IPS DF 19.7 (cell line): ENCODE data around the gene NLRX1.
"Not testable (repeated sequence)": the region's sequence is repeated elsewhere in the genome, so short reads cannot be mapped to it uniquely, and the experiment has no call there.

Experiments
- DNase-seq: peaks from one replicate; pipeline ENCODE4 v3.0.0-alpha.2; 2013; ENCODE audit warnings: low read depth, low spot score

NLRX1 gene

GRCh38 chr11:119153049-119153818 is 15.3 kb upstream of the NLRX1 start:
- no peak for DNase-seq

- no peak for DNase-seq
Observed at GRCh38 chr11:119154178-119154577, 14.3 kb upstream of the NLRX1 start.

GRCh38 chr11:119155733-119156492 is 12.6 kb upstream of the NLRX1 start:
- DNase-seq = no peak

DNA sequence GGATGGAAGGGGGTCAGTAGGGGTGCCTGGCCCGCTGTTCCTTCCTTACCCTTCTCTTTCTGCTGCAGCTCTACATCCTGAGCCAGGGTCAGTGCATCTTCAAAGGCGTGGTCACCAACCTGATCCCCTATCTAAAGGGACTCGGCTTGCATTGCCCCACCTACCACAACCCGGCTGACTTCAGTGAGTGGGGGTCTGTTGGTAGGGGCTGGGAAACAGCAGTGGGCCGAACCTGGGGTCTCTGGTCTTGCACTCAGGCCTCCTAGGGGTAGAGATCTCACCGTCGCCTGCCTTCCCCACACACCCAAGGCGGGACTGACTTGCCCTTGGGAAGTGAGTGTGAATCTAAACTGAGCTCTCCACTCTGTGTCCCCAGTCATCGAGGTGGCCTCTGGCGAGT is 12.0 kb upstream of the NLRX1 start:
- no peak for DNase-seq

GRCh38 chr11:119157063-119157462 is 11.5 kb upstream of the NLRX1 start:
- DNase-seq = no peak

DNA sequence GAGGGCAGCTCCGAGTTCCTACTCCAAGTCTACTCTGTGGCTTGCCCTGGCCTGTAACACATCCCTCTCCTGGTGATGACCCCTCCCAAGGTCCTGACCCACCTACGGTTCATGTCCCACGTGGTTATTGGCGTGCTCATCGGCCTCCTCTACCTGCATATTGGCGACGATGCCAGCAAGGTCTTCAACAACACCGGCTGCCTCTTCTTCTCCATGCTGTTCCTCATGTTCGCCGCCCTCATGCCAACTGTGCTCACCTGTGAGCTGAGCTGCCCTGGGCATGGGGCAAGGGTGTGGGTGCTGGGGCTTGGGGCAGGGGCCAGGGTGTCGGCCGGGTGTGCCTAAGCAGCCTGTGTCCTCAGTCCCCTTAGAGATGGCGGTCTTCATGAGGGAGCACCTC is 10.1 kb upstream of the NLRX1 start:
- no peak for DNase-seq

DNA sequence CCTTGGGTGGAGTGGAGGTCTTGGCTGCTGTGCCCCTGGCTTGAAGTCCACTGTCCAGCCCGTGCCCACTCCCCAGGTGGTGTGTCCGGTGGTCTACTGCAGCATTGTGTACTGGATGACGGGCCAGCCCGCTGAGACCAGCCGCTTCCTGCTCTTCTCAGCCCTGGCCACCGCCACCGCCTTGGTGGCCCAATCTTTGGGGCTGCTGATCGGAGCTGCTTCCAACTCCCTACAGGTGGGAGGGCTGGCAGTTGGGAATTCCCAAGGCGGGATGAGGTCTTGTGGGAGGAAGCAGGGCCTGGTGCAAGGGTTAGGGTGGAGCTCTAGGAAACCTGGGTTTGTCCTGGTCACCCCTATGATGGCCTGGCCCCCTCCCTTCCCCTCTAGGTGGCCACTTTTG is 8.4 kb upstream of the NLRX1 start:
- DNase-seq = no peak

DNA sequence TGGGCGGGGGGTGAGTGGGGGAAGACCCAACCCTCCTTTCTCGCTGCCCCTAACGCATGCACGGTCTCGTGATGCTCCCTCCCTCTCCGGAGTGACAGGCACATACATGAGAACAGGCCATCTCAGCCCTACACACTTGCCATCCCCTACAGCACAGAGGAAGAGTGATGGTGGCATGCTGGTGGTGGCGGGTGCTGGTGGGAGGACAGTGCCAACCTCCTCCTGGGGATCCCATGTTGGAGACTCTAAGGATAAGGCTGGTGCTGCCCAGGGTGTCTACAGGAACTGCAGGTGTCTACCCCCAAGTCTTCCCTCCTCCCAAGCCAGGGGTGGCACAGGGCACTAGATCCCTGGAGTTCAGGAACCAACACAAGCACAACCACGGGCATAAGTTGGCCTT is 6.7 kb upstream of the NLRX1 start:
- DNase-seq = no peak

GRCh38 chr11:119166368-119167076 is 2.0 kb upstream of the NLRX1 start:
- DNase-seq = no peak

GRCh38 chr11:119167077-119167458 is 1.5 kb upstream of the NLRX1 start:
- not testable (repeated sequence) for DNase-seq

DNA sequence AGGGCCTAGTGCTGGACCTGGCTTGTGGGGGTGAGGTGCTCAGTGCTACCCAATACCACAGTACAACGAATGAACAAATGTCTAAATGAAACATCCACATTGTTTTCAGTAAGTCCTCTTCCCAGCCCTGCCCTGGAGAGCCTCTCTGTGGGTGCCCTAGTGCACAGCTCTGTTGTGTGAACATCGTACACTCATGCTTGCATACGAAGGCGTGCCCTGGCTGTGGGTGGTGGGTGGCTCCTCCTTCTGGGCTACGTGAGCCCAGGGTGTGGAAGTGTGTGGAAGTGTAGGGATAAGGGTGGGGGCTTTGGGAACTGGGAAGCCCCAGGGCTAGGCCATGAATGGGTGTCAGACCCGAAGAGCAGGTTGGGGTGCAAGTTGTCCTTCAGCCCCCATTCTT is 592 bp upstream of the NLRX1 start:
- DNase-seq = no peak

DNA sequence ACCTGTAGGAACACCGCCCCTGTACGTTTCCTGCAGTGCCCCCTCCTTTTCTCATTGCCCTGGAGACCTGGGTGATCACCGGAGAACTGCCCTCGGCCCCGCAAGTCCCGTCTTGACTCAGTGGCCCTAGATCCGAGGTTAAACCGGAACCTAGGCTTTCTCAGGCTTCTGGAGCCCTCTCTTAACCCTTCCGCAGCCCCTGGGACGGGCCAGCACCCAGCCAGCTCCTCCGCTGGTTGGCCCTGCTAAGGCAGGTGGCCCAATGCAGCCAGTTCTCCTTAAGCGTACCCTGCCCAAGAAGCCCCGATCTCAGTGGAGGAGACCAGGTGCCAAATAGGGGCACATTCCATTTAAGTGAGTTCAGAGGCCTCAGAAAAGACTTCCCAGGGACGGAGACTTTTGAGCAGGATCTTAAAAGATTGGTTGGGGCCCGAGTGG is 776 bp downstream of the NLRX1 start:
- DNase-seq = peak; percentile 72

DNA sequence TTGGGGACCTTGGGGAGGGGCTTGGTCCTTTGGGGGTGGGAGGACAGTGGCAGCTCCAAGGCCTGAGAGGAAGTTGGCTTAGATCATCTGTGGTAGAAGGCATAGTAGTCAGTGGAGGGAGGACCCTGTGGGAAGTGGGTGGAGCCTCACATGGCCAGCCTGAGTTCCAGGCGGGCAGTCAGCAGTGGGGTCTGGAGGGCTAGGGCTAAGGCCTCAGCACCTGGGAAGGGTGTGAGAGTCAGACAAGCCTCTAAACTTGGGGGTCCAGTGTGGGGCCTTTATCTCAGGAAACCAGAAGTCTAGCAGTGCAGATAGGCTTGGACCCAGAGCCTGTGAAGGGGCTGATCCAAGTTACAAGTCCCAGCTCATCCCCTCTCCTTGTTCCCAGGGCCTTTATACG is 4.0 kb downstream of the NLRX1 start:
- no peak for DNase-seq

DNA sequence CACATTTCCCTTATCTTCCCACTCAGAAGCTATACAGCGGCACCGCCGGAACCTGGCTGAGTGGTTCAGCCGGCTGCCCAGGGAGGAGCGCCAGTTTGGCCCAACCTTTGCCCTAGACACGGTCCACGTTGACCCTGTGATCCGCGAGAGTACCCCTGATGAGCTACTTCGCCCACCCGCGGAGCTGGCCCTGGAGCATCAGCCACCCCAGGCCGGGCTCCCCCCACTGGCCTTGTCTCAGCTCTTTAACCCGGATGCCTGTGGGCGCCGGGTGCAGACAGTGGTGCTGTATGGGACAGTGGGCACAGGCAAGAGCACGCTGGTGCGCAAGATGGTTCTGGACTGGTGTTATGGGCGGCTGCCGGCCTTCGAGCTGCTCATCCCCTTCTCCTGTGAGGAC is 4.9 kb downstream of the NLRX1 start:
- DNase-seq = no peak

- DNase-seq = no peak
Observed at GRCh38 chr11:119175493-119176077, 7.1 kb downstream of the NLRX1 start.

DNA sequence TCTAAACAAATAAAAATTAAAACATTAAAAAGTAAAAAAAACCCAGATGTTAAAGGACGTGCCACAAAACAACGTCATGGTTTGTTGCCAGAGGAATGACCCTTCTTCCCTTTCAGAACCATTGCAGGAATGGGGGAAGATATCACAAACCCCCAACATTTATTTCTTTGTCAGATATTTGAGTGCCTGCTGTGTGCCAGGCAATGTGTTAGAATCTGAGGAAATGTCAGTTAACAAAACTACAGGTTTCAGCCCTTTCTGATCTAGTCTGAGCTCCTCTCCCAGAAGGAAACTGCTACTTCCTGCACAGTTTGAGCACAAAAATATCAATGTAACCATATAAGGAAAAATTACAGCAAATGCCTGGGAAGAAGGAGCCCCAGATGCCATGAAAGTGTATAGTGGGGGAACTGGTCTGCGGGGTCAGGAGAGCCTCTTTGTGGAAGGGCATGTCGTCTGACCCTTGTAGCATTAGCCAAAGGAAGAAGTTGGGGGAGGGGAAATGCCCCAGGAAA is 9.7 kb downstream of the NLRX1 start:
- DNase-seq = no peak

- no peak for DNase-seq
Observed at GRCh38 chr11:119179342-119179741, 10.8 kb downstream of the NLRX1 start.

DNA sequence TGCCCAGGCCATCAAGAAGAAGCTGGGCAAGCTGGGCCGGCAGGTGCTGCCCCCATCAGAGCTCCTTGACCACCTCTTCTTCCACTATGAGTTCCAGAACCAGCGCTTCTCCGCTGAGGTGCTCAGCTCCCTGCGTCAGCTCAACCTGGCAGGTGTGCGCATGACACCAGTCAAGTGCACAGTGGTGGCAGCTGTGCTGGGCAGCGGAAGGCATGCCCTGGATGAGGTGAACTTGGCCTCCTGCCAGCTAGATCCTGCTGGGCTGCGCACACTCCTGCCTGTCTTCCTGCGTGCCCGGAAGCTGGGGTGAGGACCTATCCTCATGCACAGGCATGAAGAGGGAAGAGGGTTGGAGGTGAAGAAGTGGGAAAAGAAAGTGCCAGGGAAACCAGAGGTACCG is 11.5 kb downstream of the NLRX1 start:
- no peak for DNase-seq

DNA sequence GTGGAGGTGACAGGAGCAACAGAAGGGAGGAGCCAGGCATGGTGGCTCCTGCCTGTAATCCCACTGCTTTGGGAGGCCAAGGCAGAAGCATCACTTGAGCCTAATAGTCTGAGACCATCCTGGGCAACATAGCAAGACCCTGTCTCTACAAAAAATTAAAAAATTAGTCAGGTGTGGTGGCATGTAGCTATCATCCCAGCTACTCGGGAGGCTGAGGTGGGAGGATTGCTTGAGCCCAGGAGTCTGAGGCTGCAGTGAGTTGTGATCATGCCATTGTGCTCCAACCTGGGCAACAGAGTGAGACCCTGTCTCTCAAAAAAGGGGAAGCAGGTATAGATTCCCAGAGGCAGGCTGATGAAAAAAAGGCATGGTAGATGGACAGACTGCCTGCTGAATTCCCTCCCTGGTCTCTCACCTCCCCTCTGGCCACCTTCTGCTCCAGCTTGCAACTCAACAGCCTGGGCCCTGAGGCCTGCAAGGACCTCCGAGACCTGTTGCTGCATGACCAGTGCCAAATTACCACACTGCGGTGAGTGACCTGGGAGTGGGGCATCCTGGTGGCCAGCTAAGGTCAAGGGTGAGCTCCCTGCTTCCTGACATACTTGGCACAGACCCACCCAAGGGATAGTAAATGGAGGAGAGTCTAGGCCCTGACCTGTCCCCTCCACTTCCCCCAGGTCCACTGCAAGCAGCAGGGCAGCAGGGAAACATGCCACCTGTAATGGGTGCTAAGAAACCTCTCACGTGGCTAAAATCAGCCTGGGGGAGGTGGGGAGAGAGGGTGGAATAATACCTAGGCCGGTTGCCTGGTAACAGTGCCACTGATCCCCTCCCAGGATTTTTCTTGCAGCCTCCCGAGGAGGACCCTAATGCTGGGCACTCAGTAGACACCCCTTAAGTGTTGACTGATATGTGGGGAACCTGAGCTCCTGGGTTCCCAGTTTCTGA is 12.5 kb downstream of the NLRX1 start:
- no peak for DNase-seq

- no peak for DNase-seq
Observed at GRCh38 chr11:119181677-119182412, 13.3 kb downstream of the NLRX1 start.
